Pons (tissue), 1 donor: ENCODE results near the gene RAB37.

ENCODE experiments used
- DNase-seq: peaks from one replicate; pipeline ENCODE4 v3.0.0-alpha.2; 2016; ENCODE audit warnings: low spot score

RAB37 gene, protein sequence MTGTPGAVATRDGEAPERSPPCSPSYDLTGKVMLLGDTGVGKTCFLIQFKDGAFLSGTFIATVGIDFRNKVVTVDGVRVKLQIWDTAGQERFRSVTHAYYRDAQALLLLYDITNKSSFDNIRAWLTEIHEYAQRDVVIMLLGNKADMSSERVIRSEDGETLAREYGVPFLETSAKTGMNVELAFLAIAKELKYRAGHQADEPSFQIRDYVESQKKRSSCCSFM

DNA sequence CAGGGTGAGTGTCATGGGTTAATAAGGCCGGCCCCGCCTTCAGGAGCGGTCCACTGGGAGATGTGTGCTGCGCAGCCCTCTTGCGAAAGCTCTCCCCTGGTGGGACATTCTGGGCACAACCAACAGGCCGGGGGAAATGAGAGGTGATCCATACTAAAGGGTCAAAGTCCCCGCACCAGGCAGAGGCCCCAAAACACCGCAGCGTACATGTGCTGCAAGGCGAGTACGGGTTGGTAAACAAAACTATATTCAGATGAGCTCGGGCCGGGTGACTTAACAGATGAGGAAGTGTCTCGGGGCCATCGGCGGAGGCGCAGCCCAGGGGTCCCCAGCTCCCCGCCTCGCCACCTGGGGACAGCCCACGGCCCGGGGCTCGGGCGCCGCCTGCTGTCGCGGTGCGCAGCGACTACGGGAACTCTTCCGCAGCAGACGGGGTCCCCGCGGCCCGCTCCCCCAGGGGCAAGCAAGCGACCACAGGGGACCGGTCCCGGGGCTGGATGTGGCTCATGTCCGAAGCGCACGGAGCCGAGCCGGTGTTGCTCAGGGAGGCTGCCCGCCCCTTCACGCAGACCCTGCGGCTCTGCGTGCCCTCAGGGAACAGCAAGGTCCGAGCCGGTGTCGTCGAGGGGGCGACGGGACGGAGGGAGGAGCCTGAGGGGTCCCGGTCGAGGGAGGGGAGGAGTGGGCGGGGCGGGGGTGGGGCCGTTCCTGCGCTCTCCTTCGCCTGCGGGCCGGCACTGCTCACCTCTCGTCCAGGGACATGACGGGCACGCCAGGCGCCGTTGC, at the start of gene RAB37:
RAB37 (plus strand) TSS at position 744 of the 786 bp plus-strand sequence; CDS start at position 761, 17 bp downstream.
- DNase-seq, result no peak

- DNase-seq, result no peak
Observed at GRCh38 chr17:74687886-74688285, 49.2 kb upstream of the RAB37 start.

DNA sequence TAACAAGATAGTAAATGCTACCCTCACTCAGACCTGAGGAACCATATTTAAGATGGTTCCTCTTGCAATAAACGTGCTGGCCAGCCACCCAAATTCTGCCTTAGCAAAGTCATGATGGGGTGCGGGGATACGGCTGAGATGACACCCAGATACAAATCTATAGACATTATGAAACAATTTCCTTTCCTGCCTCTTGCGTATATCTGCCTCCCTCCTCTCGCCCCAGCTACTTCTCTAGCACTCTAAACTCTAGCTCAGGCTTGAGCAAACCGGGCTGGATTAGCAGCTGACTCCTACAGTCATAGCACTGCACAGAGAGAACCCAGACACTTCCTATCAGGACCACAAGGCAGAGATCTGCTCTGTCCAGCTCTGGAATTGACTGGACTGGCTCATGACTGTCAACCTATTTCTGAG, 46.6 kb upstream of the RAB37 start:
- peak; percentile 62 for DNase-seq

- no peak for DNase-seq
Observed at GRCh38 chr17:74691151-74691550, 45.9 kb upstream of the RAB37 start.

DNA sequence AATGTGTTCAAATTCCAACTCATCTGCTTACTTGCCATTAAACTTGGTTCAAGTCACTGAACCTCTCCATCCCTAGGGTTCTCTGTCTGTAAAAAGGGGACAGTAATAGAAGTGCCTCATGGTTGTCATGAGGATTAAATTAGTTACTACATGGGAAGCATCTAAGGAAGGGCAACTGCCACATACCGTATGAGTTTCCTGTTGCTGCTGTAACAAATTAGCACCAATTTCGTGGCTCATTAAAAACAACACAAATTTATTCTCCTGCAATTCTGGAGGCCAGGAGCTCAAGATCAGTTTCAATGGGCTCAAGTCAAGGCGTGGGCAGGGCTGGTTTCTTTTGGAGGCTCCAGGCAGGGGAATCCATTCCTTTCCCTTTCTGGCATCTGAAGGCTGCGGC, 43.0 kb upstream of the RAB37 start:
- no peak for DNase-seq

DNA sequence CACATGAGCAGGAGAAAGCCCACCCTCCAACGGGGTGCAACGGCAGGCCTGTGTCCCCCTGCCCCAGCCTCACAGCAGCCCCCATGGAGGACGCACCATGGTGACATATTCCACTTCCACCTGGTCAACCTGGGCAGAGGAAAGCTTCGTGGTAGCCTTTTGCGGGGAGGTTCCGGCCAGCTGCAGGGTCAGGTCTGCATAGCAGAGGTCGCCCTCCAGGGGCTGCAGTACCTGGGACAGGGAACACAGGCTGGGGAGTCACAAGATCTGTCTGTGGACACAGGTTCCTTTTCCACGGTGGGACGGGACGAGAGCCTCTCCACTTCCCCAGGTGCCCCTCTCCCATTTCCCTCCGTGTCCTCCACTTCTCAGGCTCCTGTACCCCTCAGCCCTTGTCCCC, 41.4 kb upstream of the RAB37 start:
- DNase-seq, result no peak

GRCh38 chr17:74697515-74697914, 39.5 kb upstream of the RAB37 start:
- DNase-seq, result no peak

DNA sequence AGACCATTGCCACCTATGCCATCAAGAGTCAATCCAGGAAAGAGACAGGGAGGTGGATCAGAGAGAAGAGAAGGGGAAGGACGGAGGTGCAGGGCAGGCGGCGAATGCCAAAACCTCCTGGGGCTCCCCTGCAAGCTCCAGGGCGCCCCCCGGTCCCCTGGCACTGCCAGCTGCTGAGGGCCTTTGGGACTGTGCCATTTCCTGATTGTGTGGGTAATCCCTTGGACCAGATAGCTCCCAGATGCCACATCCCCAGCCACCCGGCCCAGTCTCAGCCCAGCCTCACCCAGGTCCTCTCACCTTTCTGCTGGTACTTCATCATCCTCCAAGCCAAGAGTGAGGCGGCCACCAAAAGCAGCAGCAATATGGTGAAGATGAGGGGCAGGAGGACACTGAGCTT, 39.0 kb upstream of the RAB37 start:
- DNase-seq, result no peak

- no peak for DNase-seq
Observed at GRCh38 chr17:74699236-74699635, 37.8 kb upstream of the RAB37 start.

DNA sequence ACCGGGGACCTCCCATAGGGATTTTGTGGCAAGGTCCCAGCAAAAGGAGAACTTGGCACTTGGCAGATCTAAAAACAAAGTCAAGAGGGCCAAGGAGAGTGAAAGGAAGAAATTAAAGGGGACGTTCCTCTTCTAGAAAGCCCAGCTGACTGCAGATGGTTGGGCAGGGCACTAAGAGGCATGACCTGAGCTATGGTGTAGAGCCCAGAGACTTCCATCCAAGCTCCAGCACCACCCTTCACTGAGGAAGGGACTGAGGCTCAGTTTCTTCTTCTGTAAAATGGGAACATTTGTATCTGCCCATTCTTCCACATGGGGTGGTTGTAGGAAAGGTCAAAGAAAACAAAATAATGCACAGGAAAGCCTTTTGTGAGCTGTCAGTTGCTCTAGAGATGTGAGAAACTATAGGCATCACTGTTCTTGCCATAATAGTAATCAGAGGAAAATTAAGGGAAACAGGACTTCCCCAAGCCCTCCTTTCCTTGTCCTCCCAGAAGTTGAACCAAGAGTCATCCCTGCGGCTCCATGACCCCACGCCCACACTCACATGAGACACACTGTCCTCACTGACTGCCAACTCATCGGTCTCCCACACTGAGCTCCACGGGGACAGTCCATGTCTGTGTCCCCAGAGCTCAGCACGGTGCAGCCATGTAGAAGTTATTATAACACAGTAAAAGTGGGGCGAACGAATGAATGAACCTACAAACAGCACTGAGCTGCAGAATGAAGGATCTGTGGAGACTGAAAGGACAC, 34.8 kb upstream of the RAB37 start:
- DNase-seq, result peak; percentile 19

DNA sequence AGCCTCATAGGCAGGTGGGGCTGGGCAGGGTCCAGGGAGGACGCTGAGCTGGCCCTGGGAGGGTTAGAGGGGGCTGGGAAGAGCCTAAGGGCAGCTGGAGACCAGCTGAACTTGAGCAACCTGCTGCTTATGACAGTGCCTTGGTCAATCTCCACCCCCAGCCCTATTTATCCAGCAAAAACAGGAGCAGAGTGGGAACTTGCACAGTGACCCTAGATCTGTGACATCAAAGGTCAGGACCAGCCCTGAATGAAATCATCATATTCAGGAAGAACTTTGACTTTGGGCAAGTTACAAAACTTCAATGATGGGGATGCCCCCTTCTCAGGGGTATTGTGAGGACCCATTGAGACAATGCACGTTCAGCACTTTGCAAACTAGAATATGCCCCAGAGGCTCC, 33.7 kb upstream of the RAB37 start:
- no peak for DNase-seq

DNA sequence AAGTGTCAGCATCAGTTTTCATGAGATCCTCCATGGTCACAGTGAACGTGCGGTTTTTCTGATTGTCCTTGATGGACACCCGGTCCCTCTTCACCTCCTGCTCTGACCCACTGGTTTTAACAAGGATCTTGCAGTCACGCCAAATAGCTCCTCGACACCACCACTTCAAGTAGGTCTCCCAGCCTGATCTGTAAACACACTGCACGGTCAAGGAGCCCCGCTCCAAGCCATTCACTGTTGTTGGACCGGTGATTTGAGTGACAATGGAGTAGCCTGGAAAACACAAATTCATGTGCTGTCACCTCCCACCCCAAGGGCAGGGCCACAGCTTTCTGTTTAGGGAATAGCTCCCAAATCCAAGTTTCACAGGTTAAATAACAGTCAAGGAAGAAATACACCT, 32.5 kb upstream of the RAB37 start:
- DNase-seq, result no peak

DNA sequence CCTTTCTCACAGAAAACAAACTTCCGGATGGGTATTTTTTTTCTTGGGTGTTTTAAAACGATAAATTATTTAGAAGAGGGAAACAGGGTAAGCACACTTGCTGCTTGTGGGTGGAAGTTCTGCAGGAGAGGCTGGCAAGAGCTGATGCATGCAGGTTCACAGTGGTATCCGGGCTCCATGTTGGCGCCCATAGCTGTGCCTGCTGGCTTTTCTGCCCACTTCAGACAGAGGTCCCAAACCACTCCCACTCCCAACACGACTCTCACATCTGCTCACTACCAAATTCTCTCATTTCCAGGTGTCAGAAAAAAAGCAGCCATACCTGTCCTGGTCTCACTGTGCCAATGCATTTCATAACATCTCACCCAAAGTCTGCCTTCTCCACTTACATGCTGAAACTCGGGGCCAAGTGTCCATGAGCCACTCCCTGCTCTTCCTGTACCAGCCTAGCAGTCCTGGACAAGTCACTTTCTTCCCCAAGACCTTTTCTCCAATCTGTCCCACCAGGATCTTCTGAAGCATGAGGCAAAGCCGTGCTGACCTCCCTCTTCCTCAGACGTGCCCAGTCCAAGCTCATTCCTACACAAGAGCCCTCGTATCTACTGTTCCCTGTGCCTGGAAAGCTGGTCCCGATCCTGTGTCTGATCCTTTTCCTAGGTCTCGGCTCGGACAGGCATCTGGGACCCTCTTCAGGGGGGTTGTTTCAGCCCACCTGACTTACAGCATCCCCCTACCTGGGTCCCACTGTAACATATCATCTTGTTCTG, 25.8 kb upstream of the RAB37 start:
- no peak for DNase-seq

GRCh38 chr17:74712301-74712700, 24.8 kb upstream of the RAB37 start:
- DNase-seq, result no peak

DNA sequence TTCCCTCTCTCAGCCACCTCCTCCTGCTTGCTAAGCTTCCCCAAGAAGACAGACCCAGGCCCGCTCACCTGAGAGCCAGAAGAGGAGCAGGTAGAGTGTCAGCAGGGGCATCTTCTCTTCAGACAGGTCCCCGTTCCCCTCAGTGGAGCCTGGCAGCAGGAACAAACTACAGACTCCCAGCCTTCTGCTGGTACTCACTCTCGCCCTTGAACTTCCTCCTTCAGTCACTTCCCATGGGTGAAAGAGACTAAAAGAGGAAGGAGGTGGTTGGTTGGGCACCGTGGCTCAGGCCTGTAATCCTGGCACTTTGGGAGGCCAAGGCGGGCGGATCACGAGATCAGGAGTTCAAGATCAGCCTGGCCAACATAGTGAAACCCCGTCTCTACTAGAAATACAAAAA, 24.3 kb upstream of the RAB37 start, which contains the start of gene CD300LF:
CD300LF (minus strand) TSS at position 168 of the 400 bp plus-strand sequence; CDS start at position 111, 57 bp downstream.
- peak; percentile 78 for DNase-seq

DNA sequence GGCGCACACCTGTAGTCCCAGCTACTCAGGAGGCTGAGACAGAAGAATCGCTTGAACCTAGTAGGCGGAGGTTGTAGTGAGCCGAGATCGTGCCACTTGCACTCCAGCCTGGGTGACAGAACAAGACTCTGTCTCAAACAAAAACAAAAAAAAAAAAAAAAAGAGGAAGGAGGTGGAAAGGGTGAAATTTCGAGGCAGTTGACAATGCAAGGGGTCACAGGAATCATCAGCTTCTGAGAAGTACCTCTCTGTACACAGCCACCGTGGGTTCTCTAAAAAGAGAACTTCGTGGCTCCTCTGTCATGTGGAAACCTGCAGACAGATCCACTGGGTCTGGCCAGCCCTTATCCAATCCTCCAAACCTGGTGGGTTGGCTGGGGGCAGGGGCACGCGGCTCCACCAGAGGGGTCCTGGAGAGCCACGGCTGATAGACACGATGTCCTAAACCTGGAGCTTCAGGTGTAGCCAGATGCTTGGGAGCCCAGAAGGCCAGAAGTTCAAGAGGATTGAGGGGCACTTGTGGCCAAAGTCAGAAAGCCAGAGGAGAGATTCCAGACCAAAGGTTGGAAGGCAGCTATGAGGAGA, 23.8 kb upstream of the RAB37 start:
- DNase-seq, result peak; percentile 22

DNA sequence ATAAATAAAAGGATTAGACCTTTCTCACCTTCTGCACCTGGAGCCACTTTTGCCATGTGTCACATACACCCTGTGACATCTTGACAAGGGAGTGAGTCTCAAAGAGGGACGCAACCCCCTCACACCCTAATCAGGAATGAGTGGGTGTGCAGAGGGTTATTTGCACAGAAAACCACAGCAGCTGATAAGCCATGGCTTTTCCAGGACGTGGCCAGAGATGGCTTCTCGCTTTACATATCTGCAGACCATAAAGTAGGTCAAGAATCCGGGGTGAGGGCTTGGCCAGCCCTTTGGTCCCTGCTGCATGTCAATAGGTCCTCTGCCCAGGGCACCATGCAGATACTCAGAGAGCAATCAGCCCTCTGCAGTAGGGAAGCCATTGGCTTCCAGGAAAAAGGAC, 21.9 kb upstream of the RAB37 start:
- DNase-seq, result no peak

- no peak for DNase-seq
Observed at GRCh38 chr17:74720506-74720905, 16.6 kb upstream of the RAB37 start.

- DNase-seq, result no peak
Observed at GRCh38 chr17:74722782-74723181, 14.3 kb upstream of the RAB37 start.

DNA sequence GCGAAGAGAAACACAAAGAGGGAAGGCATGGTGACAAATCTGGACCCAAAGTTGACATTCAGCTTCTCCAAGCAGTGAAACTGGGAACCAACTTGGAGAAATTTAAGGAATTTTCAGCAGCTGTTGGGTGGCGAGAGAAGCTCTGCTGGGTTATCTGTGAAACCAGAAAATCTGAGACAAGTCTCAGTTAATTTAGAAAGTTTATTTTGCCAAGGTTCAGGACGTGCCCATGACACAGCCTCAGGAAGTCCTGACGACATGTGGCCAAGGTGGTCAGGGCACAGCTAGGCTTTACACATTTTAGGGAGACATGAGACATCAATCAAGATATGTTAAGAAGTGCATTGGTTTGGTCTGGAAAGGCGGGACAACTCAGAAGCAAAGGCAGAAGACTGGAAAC, 13.2 kb upstream of the RAB37 start:
- DNase-seq, result no peak

- no peak for DNase-seq
Observed at GRCh38 chr17:74725111-74725510, 11.9 kb upstream of the RAB37 start.
